ENCODE results near the gene ADAMTSL1.
A peak's percentile ranks its signal among the peaks of the same experiment; 100 is the strongest.

Gene ADAMTSL1

DNA sequence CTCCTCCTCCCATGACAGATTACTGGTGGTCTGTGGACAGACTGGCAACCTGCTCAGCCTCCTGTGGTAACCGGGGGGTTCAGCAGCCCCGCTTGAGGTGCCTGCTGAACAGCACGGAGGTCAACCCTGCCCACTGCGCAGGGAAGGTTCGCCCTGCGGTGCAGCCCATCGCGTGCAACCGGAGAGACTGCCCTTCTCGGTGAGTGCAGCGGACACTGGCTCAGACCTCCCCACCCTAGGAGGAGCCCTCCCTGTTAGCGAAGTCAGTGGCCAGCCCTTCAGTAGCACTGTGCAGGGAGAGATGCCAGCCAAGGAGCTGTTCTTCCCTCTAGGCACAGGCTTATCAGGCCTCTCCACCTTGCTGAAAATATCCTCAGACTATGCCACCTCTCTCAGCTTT, 415.6 kb downstream of the ADAMTSL1 start:
- DNase-seq: no peak

DNA sequence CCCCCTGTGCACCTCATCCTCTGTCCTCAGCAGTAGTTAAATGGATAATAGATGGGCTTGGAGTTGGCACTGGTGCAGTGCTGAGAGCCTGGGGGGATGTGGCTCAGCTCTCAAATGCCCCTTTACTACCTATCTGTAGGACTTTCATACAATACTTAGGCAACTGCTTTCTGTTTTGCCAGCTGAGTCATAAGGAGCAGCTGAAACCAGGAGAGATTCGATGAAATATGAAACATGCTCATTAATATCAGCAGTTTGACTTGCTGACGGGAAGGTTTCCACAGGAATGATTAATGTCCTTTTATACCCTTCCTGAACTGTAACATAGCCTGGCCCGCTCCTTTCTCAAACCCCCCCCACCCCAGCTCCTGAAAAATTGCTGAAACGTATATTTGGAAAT, 416.4 kb downstream of the ADAMTSL1 start:
- no peak for DNase-seq

DNA sequence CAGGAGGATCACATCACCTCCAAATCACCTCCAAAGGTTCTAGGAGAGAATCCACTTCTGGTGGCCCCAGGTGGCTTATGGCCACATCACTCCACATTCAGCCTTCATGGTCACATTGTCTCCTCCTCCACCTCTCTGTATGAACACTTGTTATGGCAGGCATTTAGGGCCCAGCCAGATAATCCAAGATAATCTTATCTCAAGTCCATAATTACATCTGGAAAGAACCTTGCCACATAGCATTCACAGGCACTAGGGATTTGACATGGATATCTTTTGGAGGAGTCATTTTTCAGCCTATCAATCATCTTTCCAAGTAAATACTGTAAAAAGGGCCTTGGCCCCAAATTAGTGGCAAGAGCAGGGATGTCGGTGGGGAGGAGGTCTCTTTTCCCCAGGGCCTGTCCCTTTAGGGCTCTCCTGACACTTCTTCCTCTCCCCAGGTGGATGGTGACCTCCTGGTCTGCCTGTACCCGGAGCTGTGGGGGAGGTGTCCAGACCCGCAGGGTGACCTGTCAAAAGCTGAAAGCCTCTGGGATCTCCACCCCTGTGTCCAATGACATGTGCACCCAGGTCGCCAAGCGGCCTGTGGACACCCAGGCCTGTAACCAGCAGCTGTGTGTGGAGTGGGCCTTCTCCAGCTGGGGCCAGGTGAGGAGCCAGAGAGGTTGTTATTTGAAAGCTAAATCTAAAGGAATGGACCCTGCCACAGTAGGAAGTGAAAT, 418.2 kb downstream of the ADAMTSL1 start:
- DNase-seq: no peak

DNA sequence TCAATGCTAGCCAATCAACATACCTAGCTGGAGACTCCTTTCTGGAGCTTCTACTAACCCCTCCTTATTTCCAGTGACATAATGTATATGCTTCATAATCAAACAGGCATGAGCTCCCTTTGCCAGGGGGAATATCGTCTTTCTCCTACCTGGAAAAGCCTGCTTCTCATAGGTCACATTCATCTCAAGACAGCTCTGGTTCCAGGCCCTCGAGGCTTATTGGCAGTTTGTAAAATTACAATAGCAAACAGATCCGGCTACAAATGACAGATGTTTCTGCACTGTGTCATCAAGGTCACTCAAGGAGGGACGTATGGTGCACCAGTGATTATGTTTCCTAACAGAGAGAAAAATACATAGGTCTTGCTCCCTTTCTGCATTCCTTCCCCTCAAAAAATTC, 419.1 kb downstream of the ADAMTSL1 start:
- no peak for DNase-seq

DNA sequence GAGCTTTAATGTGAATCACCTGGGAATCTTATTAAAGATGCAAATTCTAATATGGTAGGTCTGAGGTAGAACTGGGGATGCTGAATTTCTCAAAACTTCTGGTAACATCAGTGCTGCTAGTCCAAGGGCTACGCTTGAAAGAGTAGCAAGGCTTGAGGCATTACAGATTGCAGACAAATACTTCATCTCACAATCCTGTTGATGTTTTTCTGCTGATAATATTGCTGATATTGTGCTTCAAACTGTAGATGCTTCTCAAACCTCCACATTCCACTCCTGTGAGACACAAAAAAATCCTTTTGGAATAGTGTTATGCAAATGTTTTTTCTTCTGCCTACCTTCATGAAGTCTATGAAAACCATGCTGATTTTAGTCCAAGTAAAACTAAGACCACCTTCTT, 419.5 kb downstream of the ADAMTSL1 start:
- DNase-seq: no peak

DNA sequence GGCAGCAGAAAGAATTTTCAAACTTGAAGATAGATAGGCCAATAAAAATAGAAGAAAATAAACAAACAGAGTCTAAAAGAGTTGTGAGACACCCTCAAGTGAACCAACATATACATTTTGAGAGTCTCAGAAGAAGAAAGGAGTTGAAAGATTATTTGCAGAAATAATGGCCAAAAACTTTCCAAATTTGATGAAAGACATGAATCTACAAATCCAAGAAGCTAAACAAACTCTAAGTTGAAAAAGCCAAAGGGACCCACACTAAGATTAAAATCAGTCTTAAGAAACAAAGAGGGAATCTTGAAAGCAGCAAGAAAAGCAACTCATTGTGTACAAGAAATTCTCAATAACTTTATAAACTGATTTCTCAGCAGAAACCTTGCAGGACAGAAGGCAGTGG, 422.1 kb downstream of the ADAMTSL1 start:
- DNase-seq: no peak

DNA sequence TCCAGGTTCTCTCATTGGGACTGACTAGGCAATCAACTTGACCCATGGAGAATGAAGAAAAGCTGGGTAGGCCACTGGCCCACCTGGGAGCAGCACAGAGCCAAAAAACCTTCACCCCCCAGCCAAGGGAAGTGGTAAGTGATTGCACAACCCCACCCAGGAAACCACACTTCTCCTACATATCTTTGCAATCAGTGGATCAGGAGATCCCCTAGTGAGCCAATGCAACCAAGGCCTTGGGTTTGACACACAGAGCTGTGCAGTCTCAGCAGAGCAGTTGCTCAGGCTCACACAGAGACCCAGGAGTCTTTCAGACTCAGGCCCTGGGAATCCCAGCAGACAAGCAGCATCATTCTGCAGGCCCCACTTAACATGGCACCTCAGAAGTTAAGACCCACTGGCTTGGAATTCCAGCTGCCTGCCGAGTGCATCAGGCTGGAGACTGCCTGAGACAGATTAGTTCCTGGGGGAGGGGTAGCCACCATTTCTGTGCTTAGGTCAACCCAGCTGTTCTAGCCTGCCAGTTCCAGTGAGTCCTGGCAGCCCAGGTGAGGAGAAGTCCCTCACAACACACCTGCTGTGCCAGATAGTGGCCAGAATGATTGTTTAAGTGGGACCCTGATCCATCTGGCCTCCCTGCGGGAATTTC, 422.7 kb downstream of the ADAMTSL1 start:
- DNase-seq: no peak

DNA sequence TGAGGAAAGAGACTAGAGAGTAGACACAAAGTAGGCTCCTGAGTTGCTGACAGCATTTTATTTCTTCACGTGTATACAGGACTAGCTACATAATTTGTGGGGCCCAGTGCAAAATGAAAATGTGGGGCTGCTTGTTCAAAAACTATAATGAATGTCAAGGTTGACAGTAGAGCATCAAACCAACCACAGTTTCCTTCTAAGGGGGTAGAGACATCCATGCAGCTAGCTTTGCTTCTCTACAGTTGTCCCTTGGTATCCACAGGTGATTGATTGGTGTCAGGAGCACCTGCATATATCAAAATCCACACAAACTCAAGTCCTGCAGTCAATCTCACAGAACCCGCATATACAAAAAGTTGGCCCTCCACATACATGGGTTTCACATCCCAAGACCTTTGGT, 429.5 kb downstream of the ADAMTSL1 start:
- no peak for DNase-seq

DNA sequence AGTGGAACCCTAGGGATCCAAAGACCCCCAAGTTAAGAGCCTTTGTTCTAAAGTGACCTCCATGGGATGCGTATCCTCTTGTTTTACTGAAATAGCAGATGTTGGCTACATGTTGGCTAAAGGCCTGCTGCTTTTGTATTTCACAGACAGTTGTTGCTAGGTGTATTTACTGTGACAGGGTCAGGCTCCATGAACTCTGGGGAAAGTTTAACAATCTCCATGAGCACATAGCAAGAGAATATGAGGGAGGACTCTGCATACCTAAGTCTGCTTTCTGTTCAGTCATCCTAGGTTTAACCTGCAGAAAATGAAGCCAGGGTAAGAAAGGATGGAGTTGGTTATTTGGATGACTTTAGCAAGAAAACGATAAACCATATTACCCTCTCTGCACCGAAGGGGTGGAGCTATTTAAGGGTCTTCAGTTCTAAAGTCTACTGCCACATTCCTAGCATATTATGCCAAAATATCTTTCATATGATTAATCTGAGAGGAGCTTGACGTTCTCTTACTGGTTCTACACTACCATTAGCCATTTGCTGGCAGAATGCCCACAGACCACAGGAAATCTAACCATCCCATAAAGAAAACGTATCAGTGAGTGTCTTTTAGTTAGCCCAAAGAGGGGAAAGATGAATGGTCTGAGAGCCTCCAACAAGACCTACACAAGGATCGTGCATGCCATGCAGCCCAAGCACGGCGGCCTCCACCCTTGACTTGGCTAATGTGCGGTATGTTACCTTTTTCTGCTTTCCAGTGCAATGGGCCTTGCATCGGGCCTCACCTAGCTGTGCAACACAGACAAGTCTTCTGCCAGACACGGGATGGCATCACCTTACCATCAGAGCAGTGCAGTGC, 431.3 kb downstream of the ADAMTSL1 start:
- DNase-seq: no peak

DNA sequence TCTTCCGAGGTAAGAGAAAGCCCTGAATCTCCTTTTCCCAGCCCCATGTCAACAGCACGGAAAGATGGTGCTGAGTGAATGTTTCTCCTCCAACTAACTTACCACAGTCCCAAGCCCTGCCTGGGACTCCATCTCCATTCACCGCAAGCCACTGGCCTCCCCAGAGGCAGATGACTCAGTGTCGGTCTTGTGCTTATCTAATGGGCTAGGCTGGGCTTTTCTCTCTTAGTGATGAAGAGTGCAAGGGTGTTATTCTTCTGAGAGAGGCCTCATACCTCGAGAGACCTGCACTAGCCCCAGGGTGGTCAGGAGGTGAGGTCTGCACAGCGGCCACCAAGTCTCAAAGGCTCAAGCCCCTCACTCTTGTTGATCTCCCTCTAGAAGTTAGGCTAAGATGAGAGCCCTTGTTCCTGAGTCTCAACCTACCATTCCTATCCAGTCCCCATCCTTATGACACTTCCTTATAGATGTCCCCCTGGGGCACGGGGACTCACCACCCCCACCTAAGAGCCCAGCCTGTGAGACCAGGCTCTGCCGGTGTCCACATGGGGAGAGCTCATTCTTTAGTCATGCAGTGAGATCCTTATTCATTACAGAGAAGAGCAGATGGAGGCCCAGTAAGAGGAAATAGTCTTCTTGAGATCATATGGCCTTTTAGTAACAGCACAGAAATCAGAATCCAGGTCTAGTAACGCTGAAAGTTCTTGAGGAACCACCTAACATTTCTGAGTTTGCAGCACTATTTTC, 432.1 kb downstream of the ADAMTSL1 start:
- no peak for DNase-seq

DNA sequence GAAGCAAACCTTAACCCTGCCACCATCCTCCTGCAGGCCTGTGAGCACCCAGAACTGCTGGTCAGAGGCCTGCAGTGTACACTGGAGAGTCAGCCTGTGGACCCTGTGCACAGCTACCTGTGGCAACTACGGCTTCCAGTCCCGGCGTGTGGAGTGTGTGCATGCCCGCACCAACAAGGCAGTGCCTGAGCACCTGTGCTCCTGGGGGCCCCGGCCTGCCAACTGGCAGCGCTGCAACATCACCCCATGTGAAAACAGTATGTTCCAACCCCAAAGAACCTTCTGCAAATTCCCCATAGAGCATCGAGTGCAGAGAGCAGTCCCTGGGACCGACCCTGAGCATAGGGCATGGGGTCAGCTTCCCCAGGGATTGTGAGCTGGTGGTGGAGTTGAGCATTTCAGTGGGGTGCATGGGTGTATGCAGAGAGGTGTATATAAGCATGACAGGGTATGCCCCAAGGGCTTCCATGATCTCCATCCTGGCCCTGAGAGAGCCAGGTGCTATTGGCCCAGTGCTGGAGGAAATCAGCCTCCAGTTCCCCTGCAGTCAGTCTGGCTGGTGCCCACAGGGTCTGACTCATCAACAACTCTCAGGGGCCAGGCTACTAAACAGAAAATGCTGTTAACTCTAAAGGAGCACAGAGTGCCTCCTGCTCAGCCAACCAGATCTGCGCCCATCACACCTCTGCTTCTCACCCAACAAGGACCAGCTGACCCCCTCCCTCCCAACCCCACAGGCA, 432.9 kb downstream of the ADAMTSL1 start:
- DNase-seq: no peak

DNA sequence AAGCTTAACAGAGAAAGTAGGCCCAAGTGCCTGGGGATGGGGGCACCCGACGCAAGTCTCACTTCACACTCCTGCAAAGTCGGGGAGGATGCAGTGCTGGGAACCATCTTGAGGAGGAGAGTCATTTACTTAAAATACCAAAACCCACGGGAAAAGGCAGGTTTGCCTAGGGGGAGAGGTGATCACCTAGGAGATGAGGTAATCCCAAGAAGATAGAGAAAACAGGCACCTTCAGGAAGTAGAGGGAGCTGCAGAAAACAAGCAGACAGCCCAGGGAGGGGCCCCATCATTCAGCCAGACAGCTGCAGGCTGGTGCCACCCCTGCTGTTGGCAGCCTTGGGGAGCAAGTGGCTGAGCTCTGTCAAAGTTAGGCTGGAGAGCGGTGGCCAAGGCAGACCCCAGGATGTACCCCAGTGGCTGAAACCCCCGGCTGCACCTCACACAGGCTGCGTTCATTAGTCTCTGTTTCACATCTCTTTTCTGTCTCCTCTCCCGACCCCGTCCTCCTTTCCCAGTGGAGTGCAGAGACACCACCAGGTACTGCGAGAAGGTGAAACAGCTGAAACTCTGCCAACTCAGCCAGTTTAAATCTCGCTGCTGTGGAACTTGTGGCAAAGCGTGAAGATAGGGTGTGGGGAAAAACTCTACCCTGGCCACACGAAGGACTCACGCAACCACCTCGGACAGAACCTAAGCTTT, 434.1 kb downstream of the ADAMTSL1 start:
- DNase-seq: no peak

DNA sequence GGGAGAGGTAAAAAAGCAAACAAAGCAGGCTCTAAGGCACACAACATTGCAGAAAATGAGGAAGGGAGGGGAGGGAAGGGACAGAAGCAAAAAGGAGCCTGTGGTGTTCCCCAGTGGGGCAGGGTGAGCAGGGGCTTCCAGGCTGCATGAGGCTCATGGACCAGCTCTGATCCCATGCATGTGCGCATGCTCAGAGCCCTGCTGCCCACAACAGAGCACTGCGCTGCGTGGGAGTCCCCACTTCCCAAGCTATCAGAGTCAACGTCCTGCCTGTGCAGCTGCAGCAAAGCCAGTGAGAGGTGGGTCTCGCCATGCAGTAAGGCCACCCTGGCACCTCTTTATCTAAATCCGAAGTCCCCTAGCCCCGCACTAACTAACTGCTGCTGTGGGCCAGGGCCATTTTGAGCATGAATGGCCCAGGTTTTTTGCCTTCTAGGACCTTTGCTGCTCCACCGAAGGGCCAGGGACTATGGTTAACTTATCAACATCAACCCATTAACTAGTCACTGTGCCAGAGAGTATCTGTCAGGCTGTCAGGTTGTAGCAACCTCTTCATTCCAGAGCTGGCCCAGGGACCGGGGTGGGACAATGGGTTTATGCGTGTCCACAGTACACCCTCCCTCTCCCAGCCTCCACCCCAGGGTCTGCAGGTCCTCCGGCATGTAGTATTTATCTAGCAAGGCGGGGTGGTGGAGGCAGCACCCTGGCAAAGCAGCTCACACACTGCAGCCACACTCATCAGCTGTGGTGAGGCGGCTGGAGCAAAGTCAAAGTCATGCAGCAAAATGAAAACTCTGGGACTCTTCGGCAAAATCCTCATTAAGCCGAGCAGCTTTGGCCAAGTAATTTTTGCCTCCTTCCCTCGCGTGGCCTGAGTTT, 435.4 kb downstream of the ADAMTSL1 start:
- DNase-seq: no peak

DNA sequence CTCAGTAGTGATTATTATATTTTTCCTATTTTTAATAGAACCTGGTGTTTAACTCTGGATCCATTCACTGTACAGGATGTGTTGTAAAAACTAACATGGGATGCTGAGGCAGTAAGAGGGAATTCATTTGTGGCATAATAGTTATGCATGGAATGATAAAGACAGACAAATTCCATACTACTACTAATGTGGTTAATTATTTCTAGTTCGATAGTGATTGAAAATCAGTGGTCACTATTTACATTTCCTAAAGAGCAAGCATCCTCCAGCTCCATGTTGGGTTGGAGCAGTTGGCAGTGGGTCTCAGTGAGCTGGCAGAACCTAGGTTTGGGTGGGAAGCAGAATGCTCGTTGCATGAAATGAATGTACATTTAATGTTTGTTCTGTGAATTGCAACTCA, 436.5 kb downstream of the ADAMTSL1 start:
- DNase-seq: peak; percentile 58

DNA sequence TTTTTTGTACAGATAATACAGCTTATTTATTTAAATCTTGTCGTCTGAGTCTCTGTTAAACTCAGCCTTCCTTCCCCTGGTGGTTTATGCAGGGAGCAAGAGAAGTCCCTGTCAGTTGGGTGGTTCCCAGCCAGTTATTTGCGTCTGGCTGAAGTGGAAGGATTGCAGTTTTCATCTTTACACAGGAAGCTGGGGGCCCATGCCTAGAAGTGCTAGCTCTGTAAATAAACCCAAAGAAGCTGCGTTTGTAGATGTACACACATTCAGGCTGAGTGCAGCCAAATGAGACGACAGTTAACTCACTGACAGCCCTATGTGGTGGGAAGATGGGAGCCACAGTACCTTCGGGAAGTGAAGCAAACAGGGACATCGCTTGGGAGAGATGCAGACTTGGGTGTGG, 437.0 kb downstream of the ADAMTSL1 start:
- peak; percentile 66 for DNase-seq

DNA sequence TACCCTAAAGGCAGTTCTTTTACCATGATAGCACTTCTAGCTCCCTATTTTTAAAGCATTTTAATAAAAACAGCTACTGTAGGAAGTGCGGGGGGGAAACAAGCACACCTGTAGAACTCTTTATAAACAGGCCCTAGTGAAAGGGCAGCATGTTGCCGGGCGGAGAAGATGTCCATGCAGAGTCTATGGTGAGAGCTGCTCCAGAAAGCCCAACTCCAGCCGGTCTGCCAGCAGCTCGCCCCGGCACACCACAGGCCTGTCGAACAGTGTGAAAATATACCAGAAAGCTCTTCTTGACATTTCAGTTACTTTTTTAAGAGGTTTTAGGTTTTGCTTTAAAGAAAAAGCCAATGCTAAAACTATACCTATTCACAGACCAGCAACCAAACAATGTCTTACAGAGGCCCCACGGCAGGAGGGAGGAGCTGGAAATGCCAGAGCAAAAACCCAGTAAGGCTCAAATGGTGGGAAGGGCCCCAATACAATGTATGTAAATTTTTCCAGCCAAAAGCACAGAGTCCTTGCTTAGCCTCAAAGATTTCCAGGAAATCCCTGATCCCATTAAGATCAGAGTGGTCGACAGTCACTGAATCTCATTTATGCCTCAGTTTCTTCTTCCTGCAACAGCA, 437.9 kb downstream of the ADAMTSL1 start:
- DNase-seq: no peak

DNA sequence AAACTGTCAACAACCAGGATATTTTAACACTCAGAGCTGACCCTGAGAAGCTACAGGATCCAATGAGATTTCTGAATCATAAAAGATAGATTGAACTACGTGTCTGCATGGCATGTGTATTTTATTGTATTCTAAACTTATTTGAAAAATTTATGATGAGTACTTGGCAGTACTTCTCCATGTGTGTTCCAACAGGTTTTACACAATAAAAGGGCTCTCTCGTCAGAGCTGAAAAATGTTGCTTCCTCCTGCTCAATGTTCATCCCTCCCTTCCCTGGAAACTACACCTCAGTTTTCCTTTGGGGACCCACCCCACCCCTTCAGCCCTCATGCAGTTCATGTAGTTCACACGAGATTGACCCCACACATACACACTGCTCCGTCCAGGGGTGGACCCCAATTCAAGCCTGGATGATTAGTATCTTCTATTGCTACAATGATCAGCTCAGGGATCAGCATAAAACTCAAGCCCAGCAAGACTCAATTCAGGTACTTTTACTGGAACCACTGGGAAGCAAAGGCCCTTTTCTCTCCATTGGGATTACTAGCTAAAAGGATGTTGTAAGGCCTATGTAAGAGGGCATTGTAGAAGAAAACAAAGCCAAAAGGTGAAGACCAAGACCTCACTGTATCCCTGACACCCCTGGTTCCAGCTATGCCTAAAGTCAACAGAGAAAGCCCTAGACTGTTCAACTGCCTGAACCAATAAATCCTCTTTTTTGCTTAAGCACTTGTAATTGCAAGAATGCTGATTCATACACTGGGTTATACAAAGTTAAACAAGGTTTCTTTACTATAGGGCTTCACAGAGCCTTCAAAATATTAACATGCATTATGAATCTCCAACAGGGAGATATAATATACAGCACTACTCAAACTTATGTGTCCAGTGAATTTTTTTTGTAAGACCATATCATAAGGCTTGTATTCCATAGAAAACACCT, 446.5 kb downstream of the ADAMTSL1 start:
- DNase-seq: no peak

DNA sequence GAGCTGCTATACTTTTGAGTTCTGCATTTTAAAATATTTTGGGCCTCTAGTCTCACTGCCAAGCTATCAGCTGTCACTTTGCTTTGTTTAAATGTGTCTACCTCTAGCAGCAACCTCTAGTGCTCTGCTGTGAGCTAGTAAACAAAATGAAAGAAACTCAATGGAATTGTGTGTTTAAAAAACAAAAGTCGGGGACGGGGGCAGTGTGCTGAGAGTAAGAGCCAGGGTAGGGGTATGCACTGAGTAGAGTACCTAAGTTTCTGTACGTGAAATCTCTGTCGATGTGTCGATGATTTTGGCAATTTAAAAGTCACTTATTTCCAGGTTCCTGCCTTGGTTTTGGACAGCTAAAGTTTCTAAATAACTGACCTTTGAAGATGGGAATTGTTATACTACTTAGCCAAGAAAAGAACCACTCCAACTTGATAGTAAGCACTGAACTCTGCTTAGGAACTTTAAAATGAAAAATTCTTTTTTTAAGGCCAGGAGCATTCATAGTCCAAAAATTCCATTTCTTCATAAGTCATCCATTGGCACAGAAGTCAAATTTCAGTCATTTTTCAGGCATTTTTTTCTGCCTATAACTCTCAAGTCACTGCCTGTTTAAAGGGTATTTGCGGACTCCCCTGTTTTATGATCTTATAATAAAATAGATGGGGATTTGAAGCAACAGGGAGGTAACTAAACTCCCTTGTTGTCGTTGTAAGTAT, 447.6 kb downstream of the ADAMTSL1 start:
- no peak for DNase-seq

Data from NCI-H748 treated with DMSO at 0.1 percent for 48 hours (cell line).